GM19035 (cell line): ENCODE results near the gene XKR8.

Source experiments
- ATAC-seq: cut with Tn5 transposase; IDR thresholded peaks from one replicate; pipeline ENCODE4 v1.9.1; 2021; ENCODE audit not compliant: unreplicated experiment

XKR8 gene, protein sequence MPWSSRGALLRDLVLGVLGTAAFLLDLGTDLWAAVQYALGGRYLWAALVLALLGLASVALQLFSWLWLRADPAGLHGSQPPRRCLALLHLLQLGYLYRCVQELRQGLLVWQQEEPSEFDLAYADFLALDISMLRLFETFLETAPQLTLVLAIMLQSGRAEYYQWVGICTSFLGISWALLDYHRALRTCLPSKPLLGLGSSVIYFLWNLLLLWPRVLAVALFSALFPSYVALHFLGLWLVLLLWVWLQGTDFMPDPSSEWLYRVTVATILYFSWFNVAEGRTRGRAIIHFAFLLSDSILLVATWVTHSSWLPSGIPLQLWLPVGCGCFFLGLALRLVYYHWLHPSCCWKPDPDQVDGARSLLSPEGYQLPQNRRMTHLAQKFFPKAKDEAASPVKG

DNA sequence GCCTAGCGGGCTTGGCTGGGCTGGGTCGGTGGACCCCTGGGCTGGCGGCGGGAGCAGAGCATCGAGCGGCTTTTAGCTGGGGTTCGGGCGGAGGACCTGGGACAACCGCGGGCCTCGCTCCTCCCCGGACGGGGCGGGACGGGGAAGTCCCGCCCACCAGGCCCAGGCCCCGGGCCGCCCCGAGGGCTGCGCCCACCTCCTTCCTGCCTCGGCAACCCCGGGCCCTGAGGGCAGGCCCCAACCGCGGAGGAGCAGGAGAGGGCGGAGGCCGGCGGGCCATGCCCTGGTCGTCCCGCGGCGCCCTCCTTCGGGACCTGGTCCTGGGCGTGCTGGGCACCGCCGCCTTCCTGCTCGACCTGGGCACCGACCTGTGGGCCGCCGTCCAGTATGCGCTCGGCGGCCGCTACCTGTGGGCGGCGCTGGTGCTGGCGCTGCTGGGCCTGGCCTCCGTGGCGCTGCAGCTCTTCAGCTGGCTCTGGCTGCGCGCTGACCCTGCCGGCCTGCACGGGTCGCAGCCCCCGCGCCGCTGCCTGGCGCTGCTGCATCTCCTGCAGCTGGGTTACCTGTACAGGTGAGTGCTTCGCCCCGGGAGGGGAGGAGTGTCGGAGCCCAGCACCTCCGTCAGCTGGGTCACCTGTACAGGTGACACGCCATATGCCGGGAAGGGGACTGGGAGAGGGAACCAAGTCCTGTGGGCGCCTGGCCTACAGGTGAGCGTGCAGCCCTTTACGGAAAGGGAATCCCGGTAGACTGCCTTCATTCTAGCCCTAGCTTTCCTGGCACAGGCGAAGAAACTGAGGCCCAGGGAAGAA, at the start of gene XKR8:
Gene XKR8 (plus strand): TSS at position 182 of the 812 bp plus-strand sequence. CDS start 97 bp downstream, at position 279.
- peak; percentile 78 for ATAC-seq

DNA sequence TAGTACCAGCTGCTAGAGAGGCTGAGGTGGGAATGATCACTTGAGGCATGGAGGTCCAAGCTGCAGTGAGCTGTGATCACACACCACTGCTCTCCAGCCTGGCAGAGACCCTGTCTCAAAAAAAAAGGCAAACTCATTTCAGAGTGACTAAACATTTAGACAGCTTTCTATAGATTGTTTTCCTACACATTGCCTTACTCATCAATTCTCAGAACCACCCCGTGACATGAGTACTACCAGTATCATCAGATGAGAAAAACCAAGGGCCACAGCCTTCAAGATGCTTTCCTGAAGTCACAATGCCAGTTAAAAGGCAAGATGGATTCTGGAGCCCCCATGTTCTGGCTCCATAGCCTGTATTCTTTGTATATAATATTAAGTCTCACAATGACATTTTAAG, 47.3 kb upstream of the XKR8 start:
- no peak for ATAC-seq

DNA sequence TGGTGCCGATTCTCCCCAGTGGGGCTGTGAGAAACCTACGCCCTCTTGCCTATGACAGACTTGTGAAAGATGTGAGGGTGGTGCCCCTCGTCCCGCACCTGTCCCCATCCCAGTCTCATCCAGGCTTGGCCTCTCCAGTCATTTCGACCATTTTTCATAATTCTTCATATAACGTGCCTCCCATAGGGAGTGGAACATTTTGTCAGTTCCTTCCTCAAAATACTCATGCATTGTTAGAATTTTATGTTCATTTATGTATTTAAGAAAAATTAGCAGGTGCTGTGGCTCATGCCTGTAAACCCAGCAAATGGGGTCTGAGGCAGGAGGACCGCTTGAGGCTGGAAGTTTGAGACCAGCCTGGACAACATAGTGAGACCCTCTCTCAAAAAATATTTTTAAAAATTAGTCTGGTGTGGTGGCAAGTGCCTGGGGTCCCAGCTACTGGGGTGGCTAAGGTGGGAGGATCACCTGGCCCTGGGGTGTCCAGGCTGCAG, 44.6 kb upstream of the XKR8 start:
- no peak for ATAC-seq

DNA sequence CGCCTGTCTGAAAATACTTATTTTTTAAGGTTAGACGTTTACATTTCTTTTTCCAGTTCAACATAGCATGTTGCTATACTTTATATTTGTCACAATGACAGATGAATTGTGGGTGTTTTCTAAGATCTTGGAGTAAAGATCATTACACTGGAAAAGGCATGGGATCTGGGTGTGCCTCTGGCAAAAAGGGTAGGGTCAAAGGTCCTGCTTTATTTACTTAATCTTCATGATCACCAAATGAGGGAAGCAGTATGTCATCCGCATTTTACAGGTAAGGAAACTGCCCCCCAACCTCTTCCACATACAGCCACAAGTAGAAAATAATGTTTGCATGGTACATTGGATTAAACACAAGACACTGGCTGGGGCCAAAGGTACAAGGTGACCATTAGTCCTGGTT, 37.5 kb upstream of the XKR8 start:
- ATAC-seq, result no peak

DNA sequence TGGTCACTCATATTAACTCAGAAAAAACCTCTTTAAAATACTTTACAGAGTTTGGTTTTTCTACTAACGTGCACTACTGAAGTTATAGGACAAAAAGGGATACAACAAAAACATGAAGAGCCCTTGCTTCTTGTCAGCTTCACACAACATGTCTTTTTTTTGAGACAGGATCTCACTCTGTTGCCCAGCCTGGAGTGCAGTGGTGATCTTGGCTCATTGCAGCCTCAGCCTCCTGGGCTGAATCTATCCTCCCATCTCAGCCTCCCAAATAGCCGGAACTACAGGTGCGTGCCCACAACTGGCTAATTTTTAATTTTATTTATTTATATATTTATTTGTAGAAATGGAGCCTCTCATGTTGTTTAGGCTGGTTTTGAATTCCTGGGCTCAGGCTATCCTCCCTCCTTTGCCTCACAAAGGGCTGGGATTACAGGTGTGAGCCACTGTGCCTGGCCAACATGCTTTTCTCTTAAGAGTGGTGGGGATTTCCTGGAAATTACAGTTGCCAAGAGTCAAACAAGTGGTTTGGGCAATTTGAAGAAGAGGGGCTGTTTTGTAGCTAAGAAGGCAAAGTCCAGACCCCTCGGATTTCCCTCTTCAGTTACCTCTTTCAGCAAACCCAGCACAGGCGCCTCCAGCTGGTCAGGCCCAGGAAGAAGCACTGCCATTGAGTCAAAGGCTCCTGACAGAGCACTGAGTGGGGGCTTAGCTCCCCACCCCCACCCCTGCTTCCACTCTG, 31.4 kb upstream of the XKR8 start:
- no peak for ATAC-seq

DNA sequence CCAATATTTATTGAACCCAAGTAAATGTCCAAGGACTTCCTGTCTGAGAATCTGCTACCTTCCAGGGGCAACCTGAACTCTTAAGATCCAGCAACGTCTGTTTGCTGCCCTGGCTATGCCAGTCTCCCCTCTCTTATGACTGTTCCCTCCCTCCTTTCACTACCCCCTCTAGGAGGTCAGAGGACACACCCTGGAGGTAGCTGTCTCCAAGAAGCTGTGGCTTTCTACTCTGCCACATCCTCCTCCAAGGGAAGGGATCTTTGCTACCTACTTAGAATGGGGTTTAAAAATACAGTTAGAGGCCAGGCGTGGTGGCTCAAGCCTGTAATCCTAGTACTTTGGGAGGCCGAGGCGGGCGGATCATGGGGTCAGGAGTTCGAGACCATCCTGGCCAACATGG, 28.6 kb upstream of the XKR8 start:
- ATAC-seq, result no peak

DNA sequence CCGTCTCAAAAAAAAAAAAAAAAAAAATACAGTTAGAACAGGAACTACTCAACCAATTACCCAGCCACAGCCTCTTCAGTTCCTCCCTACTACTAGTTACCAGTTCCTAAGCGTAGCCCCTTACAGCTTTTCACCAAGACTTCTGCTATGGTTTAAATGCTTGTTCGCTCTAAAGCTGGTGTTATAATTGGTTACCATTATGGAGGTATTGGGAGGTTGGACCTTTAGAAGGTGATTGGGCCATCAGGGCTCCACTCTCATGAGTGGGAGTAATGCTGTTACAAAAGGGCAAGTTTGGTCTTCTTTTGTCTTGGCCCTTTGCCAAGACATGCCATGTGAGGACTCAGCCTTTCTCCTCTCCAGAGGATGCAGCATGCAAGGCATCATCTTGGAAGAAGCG, 28.0 kb upstream of the XKR8 start:
- no peak for ATAC-seq

DNA sequence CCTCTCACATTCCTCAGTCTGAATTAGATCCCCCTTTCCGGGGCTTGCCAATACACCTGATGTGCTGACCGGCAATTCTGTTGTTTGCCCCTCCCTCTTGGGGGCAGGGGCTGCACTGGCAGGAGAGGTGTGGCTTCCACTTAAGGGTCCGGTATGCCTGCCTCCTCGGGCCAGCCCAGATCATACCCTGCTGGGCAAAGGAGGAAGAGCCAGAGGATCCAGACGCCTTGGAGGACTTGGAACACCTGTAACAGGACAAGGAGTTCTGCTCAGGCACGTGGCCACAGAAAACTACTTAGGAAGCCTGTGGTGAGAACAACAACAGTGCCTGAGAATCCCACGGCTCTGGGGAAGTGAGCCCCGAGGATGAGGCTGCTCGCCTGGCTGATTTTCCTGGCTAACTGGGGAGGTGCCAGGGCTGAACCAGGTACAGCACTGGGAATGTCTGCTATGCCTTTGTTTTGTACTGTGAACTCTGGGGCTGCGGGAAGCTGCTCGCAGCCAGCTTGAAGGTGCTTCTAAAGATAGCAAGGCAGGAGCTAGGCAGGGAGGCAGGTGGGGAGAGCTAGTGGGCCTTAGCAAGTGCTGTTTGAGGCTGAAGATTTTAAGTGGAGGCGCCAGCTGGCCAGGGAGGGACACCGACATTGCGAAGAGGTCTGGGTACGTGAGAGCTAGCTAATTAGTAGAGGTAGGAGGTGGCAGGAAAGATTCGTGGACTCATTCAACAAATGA, 24.8 kb upstream of the XKR8 start, which contains the start of gene SMPDL3B:
Gene SMPDL3B (plus strand): TSS at position 183 of the 732 bp plus-strand sequence. CDS start 184 bp downstream, at position 367.
- no peak for ATAC-seq

DNA sequence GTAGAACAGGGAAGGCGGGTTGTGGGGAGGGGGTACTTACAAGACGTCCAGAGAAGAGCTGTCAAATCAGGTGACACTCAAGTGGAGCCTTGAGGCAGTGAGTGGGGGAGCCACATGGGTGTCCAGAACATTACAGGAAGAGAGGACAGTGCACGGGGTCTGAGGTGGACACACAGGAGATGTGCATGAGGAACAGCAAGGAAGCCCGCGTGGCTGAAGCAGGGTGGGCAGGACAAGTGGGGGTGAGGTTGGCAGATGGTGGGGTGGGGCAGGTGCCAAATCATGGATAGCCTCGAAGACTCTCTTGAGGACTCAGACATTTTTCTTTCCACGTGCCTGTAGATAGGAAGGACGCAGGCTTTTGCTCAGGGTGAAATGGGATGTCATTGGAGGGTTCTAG, 24.1 kb upstream of the XKR8 start:
- no peak for ATAC-seq

DNA sequence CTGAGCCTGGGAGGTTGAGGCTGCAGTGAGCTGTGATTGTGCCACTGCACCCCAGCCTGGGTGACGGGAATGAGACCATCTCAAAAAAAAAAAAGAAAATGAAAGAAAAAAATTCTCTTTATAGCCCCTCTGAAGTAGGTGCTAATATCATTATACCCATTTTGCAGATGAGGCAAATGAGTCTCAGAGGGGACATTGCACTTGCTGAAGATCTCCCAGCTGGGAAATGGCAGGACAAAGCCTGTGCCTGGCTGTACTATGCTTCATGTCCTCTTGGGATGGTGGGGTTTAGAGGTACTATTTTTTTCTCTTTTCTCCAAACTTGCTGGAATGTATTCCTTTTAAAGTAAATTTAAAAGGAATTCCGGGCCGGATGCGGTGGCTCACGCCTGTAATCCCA, 23.4 kb upstream of the XKR8 start:
- ATAC-seq, result no peak

DNA sequence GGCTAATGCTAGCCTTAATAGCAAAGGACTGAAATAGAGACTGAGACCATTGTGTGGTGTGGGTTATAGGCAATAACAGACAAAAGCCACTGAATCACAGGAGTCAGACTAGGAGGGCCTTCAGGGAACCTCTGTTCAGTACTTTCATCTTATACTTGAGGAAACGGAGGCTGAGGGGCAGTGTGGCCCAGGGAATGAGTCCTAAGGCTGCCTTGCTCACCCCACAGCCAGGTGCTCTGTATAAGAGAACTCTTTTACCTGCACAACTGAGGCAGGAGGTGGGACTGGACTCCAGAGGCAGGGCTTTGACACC, 22.3 kb upstream of the XKR8 start:
- no peak for ATAC-seq

DNA sequence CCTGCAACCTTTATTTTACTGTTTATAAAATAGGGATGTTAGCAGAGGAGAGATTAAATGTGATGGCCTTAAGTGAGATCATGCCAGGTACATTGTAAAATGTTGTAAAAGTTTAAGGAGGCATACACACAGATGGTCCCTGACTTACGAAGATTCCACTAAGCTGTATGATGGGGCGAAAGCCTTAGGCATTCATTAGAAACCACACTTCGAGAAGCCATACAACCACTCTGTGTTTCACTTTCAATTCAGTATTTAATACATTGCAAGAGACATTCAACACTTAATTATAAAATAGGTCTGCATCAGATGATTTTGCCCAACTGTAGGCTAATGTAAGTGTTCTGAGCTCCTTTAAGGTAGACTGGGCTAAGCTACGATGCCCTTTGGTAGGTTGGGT, 21.3 kb upstream of the XKR8 start:
- no peak for ATAC-seq

DNA sequence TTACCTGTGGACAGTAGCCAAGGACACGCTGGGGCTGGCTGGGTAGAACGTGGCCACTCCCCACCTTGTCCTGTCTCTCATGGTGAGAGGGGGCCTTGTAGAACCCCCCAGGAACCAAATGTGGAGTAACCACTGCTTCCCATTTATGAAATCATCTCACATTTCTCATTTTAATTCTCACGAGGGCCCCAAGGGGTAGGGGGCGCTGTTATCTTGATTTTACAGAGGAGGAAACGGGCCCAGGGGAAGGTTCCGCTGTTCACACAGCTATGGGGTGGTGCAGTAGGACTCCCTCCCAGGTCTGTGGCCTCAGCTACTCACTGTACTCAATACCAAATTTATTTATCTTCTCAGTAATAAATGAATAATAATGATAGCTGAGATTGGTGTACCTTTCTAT, 19.5 kb upstream of the XKR8 start:
- no peak for ATAC-seq

DNA sequence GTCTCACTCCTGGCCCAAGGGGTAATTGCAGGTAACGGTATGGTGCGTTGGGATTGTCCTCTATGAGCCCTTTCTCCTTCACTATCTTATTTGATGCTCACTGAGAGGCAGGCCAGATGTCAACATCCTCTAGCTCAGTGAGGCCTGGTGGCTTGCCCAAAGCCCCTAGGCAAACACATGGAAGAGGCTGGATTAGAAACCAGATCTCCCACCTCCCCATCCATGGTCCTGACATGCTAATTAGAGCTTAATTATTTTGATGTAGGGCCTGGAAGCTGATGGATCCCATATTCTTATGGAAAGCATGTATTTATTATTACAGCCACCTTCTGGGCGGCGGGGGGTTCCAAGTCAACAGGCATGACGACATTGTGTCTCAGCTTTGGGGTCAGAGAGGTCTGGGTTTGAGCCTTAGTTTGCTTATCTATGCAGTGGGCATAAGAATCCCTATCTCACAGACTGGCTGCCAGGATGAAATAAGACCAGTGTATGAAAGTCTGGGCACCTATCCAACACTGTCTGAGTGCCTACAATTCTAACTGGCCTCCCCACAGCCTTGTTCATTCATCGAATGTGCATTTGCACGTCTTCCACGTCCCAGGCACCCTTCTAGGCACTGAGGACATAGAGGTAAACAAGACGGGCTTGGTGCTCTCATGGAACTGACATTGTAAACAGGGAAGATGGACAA, 18.8 kb upstream of the XKR8 start:
- no peak for ATAC-seq

DNA sequence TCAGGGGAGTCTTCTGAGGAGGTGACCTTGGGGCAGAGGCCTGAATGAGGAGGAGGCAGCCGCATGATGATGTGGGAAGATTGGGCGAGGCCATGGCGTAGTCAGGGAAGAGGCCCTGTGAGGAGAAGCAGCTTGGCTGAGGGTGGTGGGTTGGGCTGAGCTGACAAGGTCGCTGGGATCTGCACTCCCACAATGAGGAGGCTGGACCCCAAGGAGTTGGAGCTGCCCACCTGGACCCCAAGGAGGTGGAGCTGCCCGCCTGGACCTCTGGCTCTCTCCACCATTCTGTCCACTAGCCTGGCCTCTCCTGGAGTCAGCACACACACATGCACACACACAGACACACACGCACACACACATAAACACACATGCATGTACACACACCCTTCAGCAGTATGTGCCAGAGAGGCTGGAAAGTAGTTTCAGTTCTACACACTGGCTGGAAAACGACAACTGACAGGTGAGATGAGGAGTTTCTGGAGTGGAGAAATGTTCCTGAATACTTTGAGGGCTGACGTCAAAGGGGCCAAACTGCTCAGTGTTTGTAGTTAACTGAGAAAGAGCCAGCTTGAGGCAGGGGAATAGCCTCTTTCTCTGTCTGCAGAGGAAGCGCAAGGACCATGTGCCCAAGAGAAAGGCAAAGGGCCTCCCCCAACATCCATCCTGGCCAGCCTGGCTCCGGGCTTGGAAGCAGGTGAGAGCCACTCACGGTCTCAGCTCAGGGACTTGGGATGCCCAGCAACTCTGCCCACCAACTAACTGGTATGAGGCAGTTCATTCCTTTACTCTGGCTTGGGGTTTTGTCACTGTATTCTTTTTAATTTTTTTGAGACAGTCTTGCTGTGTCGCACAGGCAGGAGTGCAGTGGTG, 17.9 kb upstream of the XKR8 start:
- no peak for ATAC-seq

DNA sequence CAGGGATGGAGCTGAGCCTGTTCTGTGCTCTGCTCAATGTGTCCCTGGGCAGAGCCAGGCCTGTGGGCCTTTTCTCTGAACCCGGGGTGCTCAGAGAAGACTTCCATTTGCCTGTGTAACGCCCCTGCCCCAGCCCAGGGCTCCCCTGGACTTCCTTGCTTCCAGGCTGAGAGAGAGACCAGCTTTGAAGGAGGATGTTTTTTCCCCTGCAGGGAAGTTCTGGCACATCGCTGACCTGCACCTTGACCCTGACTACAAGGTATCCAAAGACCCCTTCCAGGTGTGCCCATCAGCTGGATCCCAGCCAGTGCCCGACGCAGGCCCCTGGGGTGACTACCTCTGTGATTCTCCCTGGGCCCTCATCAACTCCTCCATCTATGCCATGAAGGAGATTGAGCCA, 14.8 kb upstream of the XKR8 start:
- ATAC-seq, result no peak

DNA sequence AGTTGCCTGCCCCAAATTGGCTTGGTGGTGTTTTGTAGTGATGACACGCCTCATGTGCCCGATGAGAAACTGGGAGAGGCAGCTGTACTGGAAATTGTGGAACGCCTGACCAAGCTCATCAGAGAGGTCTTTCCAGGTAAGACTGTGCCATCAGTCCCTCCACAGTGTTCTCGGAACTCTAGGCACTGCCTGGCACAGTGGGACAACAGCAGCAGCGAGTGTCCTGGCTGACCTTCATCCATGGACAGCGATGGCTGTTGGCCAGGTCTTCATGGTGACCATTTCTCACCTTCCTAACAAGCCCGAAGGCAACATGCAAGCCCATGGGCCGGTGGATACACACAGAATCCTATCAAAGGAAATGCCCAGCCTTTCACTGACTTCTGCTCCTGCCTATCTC, 10.7 kb upstream of the XKR8 start:
- ATAC-seq, result no peak

DNA sequence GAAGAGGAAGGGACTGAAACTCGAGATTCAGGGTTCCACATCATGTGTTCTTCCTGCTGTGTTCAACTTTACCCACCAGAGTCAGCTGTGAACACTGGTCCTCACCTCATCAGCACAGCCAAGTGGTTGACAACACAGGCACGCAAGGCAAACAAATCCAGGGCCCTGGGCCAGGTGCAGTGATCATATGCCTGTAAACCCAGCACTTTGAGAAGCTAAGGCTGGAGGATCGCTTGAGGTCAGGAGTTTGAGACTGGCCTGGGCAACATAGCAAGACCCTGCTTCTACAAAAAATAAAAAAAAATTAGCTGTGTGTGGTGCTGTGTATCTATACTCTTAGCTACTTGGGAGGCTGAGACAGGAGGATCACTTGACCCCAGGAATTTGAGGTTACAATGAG, 8.4 kb upstream of the XKR8 start:
- ATAC-seq, result no peak

DNA sequence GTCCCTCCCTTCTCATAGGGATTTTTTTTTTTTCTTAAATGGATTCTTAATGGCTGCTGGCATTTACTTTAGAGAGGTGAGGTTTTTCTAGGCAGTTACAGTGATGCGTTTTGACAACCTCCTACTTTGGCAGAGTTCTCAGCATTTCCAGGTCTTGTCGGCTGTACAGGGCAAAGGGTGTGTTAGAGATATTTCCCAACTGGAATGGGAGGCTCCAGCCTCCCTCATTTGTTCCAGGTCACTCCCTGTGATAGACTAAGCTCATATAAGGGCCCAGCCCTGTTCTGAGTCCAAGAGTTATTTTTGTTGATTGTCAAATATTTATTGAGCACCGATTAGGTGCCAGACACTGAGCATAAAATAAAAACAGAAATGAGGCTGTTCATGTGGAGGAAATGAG, 7.6 kb upstream of the XKR8 start:
- no peak for ATAC-seq
